Heart left ventricle (tissue), 13 donors: Measurements from ENCODE around the gene SNRPB2.

Experiments used
- POLR2A ChIP-seq, 2 donors: fragments of 450-650 bp; IDR thresholded peaks; one replicate each; pipeline ENCODE4 v1.6.1; 2017; ENCODE audit warnings: antibody characterized with exemption in 2 of 2, mild to moderate bottlenecking in 2 of 2, moderate library complexity in 2 of 2
- TF ChIP-seq, protein P1 (sequence below), 12 donors: fragments of 200-600 bp; sonication (generic) in 4 of 12; IDR thresholded peaks; one replicate each; pipeline versions ENCODE4 v1.5.0 to v1.8.0; 2018 to 2022; ENCODE audit warnings: antibody characterized with exemption in 12 of 12, mild to moderate bottlenecking in 5 of 12
- donor health status: ischemic (EF 13 %, LVEDD 7.1; RV severe dilation, severe dysfunction).
- donor health status: DM: no; HTN: yes; CAD: no.
- donor health status: DM: no; HTN: no; CAD: no.
- donor health status: ischemic (EF 25% LVEDD 6.9; RV normal size, moderate dysfunction).
- donor health status: ischemic (EF 25% LVEDD 5.7; RV mildly dilated, moderate dysfunction).
- donor health status: ischemic (EF 35%, LVEDD 5.7; RV mildly dilated, moderate dysfunction).
- donor health status: nonischemic (EF 11% LVEDD 7.7; RV severe dilation, severe dysfunction).
- donor health status: DM: yes; HTN: yes; CAD: no.
- donor health status: PGD.
- donor health status: ischemic (EF 29% LVEDD 5.4; RV normal size, mild dysfunction).
- donor health status: nonischemic (EF 23%, LVEDD 6.1; RV moderate dilation, normal function).

DNA sequence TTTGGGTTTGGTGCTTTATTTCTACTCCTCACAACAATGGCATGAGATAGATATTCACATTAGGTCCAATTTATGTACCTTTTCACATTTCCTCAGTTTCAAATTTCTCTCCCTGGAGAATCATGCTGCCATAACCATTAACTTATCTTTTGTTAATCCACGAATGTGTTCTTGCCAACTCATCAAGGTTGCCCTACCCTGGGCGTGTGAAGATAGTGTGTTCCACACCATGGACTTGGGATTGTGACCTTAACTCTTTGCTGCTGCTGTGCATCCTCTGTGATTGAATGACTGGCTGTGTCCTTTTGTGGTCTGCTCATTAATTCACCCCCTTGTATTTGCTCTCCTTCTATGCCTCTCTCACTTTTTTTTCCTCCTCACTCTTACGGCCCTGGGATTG is 34.2 kb upstream of the SNRPB2 start:
- TF ChIP-seq, protein P1, sequence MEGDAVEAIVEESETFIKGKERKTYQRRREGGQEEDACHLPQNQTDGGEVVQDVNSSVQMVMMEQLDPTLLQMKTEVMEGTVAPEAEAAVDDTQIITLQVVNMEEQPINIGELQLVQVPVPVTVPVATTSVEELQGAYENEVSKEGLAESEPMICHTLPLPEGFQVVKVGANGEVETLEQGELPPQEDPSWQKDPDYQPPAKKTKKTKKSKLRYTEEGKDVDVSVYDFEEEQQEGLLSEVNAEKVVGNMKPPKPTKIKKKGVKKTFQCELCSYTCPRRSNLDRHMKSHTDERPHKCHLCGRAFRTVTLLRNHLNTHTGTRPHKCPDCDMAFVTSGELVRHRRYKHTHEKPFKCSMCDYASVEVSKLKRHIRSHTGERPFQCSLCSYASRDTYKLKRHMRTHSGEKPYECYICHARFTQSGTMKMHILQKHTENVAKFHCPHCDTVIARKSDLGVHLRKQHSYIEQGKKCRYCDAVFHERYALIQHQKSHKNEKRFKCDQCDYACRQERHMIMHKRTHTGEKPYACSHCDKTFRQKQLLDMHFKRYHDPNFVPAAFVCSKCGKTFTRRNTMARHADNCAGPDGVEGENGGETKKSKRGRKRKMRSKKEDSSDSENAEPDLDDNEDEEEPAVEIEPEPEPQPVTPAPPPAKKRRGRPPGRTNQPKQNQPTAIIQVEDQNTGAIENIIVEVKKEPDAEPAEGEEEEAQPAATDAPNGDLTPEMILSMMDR (IDR thresholded peaks at IDR 0.05): no peak
- no peak for TF ChIP-seq POLR2A (IDR thresholded peaks at IDR 0.05)
